Activated T-helper 1 cell treated with anti-CD3 and anti-CD28 coated beads, Interleukin-12 subunit alpha, Interleukin-12 subunit beta, Interleukin-2, Interleukin-4 antibody, amounts not matched to agents 30 ng/mL and 10 ng/mL and 1 ng/mL, durations not matched to agents 14 hours and 24 hours and 36 hours (primary cell): ENCODE data around the gene DOCK8. TPM values are rescaled to one million over a fixed set of nuclear protein-coding genes. Genes with fewer than 3 reads are reported as not detected.
A peak's percentile ranks its signal among the peaks of the same experiment; 100 is the strongest.

Experiments used
- DNase-seq: peaks from one replicate; pipeline ENCODE4 v3.0.0; 2021; ENCODE audit warnings: low spot score
- H3K27ac Mint-ChIP-seq: one replicate; pipeline ENCODE4 v1.8.0; 2021; ENCODE audit warnings: mild to moderate bottlenecking, mixed read lengths
- H3K27me3 Mint-ChIP-seq: one replicate; pipeline ENCODE4 v1.8.0; 2022; ENCODE audit warnings: mild to moderate bottlenecking, moderate library complexity, mixed read lengths; ENCODE audit not compliant: insufficient read depth
- H3K36me3 Mint-ChIP-seq: one replicate; pipeline ENCODE4 v1.8.0; 2021; ENCODE audit warnings: low read depth, mixed read lengths
- H3K4me1 Mint-ChIP-seq: one replicate; pipeline ENCODE4 v1.8.0; 2021; ENCODE audit warnings: low read depth, mixed read lengths
- H3K4me3 Mint-ChIP-seq: one replicate; pipeline ENCODE4 v1.8.0; 2021; ENCODE audit warnings: mild to moderate bottlenecking, moderate library complexity, mixed read lengths
- H3K9me3 Mint-ChIP-seq: one replicate; pipeline ENCODE4 v1.8.0; 2021; ENCODE audit warnings: mixed read lengths
- intact Hi-C: fragments of 100-400 bp; cut with micrococcal nuclease; formaldehyde crosslinking; loops from one replicate; pipeline ENCODE4 v1.15.1; 2024
- total RNA-seq: library from RNA; stranded (reverse); gene quantifications from 2 replicates; pipeline ENCODE4 v1.2.3, GENCODE V29; 2022

The DOCK8 gene
- total RNA-seq, 1 donor from 2014 or later: 120 TPM

DNA sequence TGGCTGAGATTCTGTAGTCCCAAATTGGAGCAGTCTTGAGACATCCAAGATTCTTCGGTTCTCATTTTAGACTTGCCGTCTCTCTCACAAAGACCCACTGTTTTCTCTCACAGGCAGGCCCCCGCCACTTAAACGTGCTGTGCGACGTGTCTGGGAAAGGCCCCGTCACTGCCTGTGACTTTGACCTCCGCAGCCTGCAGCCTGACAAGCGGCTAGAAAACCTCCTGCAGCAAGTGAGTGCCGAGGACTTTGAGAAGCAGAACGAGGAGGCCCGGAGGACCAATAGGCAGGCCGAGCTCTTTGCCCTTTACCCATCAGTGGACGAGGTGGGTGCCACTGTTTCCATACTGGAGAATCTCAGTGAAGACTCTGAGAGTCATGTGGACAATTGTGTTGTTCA is 97.2 kb downstream of the DOCK8 start:
- Mint-ChIP-seq H3K27ac (no peak overlapping the region), H3K9me3 (no peaks in the 10 kb centered on the region), H3K4me3 (no peak overlapping the region), H3K27me3 (no peaks in the 10 kb centered on the region), H3K36me3 (peaks cover 40% of the 10 kb centered on the region), H3K4me1 (no peaks in the 10 kb centered on the region)
- intact Hi-C loops: no loop called here
- no peak for DNase-seq

- intact Hi-C loops: no loop called here
- Mint-ChIP-seq H3K4me1 (no peaks in the 10 kb centered on the region), H3K4me3 (no peak overlapping the region), H3K9me3 (no peaks in the 10 kb centered on the region), H3K36me3 (peaks cover 44% of the 10 kb centered on the region), H3K27ac (no peak overlapping the region), H3K27me3 (no peaks in the 10 kb centered on the region)
- DNase-seq: no peak
Measured at GRCh38 chr9:312596-313320, 98.1 kb downstream of the DOCK8 start.

- Mint-ChIP-seq H3K27ac (no peak overlapping the region), H3K36me3 (peaks cover 45% of the 10 kb centered on the region), H3K4me3 (no peak overlapping the region), H3K4me1 (no peaks in the 10 kb centered on the region), H3K27me3 (no peaks in the 10 kb centered on the region), H3K9me3 (no peaks in the 10 kb centered on the region)
- intact Hi-C loops: no loop called here
- no peak for DNase-seq
Measured at GRCh38 chr9:316382-316965, 101.8 kb downstream of the DOCK8 start.

GRCh38 chr9:318646-319045 is 104.0 kb downstream of the DOCK8 start:
- H3K4me1 Mint-ChIP-seq: no peaks in the 10 kb centered on the region
- intact Hi-C loops: no loop called here
- H3K27ac Mint-ChIP-seq: no peak overlapping the region
- H3K9me3 Mint-ChIP-seq: no peaks in the 10 kb centered on the region
- peaks cover 39% of the 10 kb centered on the region for H3K36me3 Mint-ChIP-seq
- no peak for DNase-seq
- H3K27me3 Mint-ChIP-seq: no peaks in the 10 kb centered on the region
- H3K4me3 Mint-ChIP-seq: no peak overlapping the region

DNA sequence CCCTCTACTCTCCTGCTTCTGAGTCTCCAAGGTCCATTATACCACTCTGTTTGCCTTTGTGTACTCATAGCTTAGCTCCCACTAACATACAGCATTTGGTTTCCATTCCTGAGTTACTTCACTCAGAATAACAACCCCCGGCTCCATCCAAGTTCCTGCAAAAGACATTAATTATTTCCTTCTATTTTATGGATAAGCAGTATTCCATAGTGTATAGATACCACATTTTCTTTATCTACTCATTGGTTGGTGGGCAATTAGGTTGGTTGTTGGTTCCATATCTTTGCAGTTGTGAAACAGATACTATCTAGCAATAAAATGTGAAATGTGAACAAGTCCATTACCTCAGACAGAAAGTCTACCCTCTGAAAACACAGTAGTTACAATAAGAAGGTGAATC is 110.3 kb downstream of the DOCK8 start:
- Mint-ChIP-seq H3K27me3 (no peaks in the 10 kb centered on the region), H3K27ac (no peak overlapping the region), H3K9me3 (no peaks in the 10 kb centered on the region), H3K36me3 (peaks cover 32% of the 10 kb centered on the region), H3K4me3 (no peak overlapping the region), H3K4me1 (no peaks in the 10 kb centered on the region)
- no peak for DNase-seq
- intact Hi-C loops: no loop called here

- peak overlapping the region; percentile 6 for H3K27ac Mint-ChIP-seq
- H3K27me3 Mint-ChIP-seq: no peaks in the 10 kb centered on the region
- no peak for DNase-seq
- peaks cover 44% of the 10 kb centered on the region for H3K36me3 Mint-ChIP-seq
- H3K4me1 Mint-ChIP-seq: no peaks in the 10 kb centered on the region
- intact Hi-C loops: no loop called here
- no peaks in the 10 kb centered on the region for H3K9me3 Mint-ChIP-seq
- no peak overlapping the region for H3K4me3 Mint-ChIP-seq
Measured at GRCh38 chr9:326667-327066, 112.0 kb downstream of the DOCK8 start.

DNA sequence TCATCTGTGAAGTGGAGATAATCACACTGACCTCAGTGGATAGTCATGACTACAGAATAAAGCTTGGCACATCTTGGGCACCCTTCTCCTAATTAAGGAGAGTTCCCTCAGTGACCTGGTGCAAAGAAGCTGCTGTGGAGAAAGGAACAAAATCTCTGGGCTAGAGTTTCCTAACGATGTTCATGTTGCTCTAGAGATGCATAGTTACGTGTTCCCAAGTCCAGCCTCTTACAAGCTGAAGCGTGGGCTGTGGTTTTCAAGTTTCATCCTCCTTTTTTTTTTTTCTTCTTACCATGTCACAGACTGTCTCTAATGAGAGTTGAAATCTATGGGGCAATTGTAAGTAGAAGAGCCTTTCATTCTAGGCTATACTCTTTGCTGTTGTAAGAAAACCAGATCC is 113.8 kb downstream of the DOCK8 start:
- no peak overlapping the region for H3K4me3 Mint-ChIP-seq
- H3K4me1 Mint-ChIP-seq: no peaks in the 10 kb centered on the region
- peaks cover 50% of the 10 kb centered on the region for H3K36me3 Mint-ChIP-seq
- intact Hi-C loops: no loop called here
- H3K27ac Mint-ChIP-seq: no peak overlapping the region
- DNase-seq: no peak
- H3K27me3 Mint-ChIP-seq: no peaks in the 10 kb centered on the region
- H3K9me3 Mint-ChIP-seq: no peaks in the 10 kb centered on the region

GRCh38 chr9:331197-331596 is 116.5 kb downstream of the DOCK8 start:
- no peaks in the 10 kb centered on the region for H3K9me3 Mint-ChIP-seq
- H3K4me1 Mint-ChIP-seq: peaks cover 17% of the 10 kb centered on the region
- DNase-seq: no peak
- H3K27me3 Mint-ChIP-seq: no peaks in the 10 kb centered on the region
- H3K36me3 Mint-ChIP-seq: peaks cover 67% of the 10 kb centered on the region
- peak overlapping the region; percentile 18 for H3K27ac Mint-ChIP-seq
- intact Hi-C loops: no loop called here
- H3K4me3 Mint-ChIP-seq: no peak overlapping the region

- intact Hi-C loops: loop anchor here (5.0 kb wide), 1 partner anchor 37 kb away; no protein-coding TSS in a partner anchor
- no peaks in the 10 kb centered on the region for H3K27me3 Mint-ChIP-seq
Measured at GRCh38 chr9:335373-335772, 120.7 kb downstream of the DOCK8 start.

DNA sequence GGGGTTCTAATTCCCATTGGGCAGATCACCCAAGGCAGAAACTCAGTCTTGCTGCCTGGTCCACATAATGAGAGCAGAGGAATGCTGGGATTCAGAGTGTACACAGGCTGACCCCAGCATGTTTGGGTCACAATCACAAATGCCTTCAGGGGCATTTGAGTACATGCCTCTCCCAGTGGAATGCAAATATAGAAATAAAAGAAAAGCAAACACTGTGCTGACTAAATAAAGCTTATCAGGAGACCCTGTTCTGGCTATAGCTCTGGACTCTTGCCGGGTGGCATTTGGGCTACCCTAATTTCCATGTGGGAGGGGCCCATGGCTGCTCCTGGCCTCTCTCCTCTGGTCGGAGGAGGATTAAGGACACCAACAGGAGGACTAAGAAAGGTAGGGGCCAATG is 121.4 kb downstream of the DOCK8 start:
- H3K27ac Mint-ChIP-seq: no peak overlapping the region
- no peak overlapping the region for H3K4me3 Mint-ChIP-seq
- peaks cover 65% of the 10 kb centered on the region for H3K36me3 Mint-ChIP-seq
- H3K27me3 Mint-ChIP-seq: no peaks in the 10 kb centered on the region
- no peak for DNase-seq
- H3K9me3 Mint-ChIP-seq: no peaks in the 10 kb centered on the region
- H3K4me1 Mint-ChIP-seq: peaks cover 17% of the 10 kb centered on the region
- intact Hi-C loops: loop anchor here (5.0 kb wide), 1 partner anchor 36 kb away; no protein-coding TSS in a partner anchor

More at GRCh38 chr9:335373-335772, 120.7 kb downstream of the DOCK8 start:
- peaks cover 67% of the 10 kb centered on the region for H3K36me3 Mint-ChIP-seq
- DNase-seq: no peak
- peaks cover 17% of the 10 kb centered on the region for H3K4me1 Mint-ChIP-seq
- H3K4me3 Mint-ChIP-seq: no peak overlapping the region
- peak overlapping the region; percentile 36 for H3K27ac Mint-ChIP-seq
- H3K9me3 Mint-ChIP-seq: no peaks in the 10 kb centered on the region

GRCh38 chr9:338602-339001 is 123.9 kb downstream of the DOCK8 start:
- Mint-ChIP-seq H3K9me3 (no peaks in the 10 kb centered on the region), H3K27me3 (no peaks in the 10 kb centered on the region), H3K27ac (no peak overlapping the region), H3K36me3 (peaks cover 61% of the 10 kb centered on the region), H3K4me1 (peaks cover 17% of the 10 kb centered on the region), H3K4me3 (no peak overlapping the region)
- no peak for DNase-seq
- intact Hi-C loops: loop anchor here (5.0 kb wide), 1 partner anchor 34 kb away; no protein-coding TSS in a partner anchor

- H3K36me3 Mint-ChIP-seq: peaks cover 56% of the 10 kb centered on the region
- no peak for DNase-seq
- no peaks in the 10 kb centered on the region for H3K4me1 Mint-ChIP-seq
- no peak overlapping the region for H3K4me3 Mint-ChIP-seq
- no peaks in the 10 kb centered on the region for H3K27me3 Mint-ChIP-seq
- peak overlapping the region; percentile 36 for H3K27ac Mint-ChIP-seq
- intact Hi-C loops: no loop called here
- H3K9me3 Mint-ChIP-seq: no peaks in the 10 kb centered on the region
Measured at GRCh38 chr9:341634-342421, 127.2 kb downstream of the DOCK8 start.

DNA sequence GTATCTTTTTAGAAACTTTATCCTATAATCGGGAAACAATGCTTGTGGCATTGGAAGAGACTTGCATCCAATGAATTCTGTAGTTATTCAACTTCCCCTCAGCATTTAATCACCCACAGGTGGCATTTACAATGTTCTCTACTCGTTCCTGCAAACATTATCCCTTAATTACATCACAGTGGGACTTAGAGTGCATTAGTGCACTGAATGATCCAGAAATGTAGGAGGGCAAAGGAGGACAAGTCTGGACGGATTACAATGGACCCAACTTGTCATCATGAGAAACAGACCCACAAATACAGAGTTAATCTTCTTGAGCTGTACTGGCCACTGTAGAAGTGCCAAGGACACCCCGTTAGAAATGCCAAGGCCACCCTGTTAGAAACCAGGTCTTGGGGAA is 129.1 kb downstream of the DOCK8 start:
- Mint-ChIP-seq H3K4me3 (no peak overlapping the region), H3K36me3 (peaks cover 55% of the 10 kb centered on the region), H3K4me1 (no peaks in the 10 kb centered on the region), H3K27me3 (no peaks in the 10 kb centered on the region), H3K9me3 (no peaks in the 10 kb centered on the region), H3K27ac (no peak overlapping the region)
- intact Hi-C loops: no loop called here
- DNase-seq: no peak
